ENCODE data around the gene ASCC2.

DNA sequence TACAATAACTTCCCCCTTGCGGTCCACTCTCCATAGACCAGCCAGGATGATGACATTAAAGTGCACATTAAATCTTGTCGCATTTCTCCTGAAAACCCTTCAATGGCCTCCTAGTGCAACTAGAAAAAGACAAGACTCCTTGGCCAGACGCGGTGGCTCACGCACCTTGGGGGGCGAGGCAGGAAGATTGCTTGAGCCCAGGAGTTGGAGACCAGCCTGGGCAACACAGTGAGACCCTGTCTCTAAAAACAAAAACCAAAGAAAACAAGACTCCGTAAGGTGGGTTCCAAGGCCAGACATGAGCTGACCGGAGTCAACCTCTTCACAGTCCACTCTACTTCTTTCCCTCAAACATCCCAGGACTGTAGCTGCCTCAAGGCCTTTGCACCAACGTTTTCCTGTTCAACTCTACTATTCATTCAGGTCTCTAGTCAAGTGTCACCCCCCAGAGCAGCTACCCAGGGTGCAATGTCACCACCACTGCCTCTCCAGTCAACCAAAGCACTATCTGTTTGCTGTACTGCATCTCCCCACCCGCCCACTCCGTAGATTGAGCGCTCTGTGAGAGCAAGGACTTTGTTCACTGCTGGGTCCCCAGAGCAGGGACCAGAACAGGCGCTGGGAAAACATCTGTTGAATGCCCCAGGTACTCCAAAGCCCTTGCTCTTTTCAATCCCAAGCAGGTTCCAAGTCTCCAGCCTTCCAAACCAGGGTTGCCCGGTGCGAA lies 72.0 kb downstream of the ASCC2 start:
- TF ChIP-seq, protein P1, sequence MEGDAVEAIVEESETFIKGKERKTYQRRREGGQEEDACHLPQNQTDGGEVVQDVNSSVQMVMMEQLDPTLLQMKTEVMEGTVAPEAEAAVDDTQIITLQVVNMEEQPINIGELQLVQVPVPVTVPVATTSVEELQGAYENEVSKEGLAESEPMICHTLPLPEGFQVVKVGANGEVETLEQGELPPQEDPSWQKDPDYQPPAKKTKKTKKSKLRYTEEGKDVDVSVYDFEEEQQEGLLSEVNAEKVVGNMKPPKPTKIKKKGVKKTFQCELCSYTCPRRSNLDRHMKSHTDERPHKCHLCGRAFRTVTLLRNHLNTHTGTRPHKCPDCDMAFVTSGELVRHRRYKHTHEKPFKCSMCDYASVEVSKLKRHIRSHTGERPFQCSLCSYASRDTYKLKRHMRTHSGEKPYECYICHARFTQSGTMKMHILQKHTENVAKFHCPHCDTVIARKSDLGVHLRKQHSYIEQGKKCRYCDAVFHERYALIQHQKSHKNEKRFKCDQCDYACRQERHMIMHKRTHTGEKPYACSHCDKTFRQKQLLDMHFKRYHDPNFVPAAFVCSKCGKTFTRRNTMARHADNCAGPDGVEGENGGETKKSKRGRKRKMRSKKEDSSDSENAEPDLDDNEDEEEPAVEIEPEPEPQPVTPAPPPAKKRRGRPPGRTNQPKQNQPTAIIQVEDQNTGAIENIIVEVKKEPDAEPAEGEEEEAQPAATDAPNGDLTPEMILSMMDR (IDR thresholded peaks at IDR 0.05 in 4 of 5, conservative IDR thresholded peaks at IDR 0.05 in 1 of 5): no peak
- TF ChIP-seq POLR2A (IDR thresholded peaks at IDR 0.05): no peak

All from gastrocnemius medialis (tissue), 4 donors.